Measurements from ENCODE around the gene HOXC12.

HOXC12 gene

DNA sequence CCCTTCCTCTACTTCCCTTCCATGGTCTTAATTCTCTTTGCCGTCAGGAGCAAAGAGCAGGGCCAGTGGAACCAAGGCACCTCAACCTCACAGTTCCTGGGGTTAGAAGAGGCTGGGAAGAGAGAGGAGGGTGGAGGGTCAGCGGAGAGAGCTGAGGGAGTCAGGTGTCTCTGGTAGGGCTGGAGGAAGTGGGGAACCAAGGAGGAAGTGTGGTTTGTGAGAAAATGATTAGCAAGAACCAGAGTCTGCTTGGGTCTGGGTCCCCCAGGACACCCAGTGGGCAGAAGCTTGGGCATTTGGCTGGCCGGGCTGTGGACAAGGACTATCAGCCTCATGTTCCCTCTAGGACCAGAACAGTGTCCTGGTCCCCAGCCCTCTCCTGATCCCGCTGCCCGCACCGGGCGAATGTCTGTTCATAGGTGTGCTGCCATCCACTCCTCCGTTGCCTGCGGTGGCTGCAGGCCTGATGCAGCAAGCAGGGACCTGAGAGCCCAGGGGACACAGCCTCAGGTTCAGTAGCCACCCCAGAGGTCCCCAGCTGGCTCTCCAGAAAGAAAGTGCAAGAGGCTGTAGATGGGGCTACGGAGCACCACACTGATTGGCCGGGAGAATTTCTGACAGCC is 2.3 kb downstream of the HOXC12 start:
- no peak for DNase-seq

DNA sequence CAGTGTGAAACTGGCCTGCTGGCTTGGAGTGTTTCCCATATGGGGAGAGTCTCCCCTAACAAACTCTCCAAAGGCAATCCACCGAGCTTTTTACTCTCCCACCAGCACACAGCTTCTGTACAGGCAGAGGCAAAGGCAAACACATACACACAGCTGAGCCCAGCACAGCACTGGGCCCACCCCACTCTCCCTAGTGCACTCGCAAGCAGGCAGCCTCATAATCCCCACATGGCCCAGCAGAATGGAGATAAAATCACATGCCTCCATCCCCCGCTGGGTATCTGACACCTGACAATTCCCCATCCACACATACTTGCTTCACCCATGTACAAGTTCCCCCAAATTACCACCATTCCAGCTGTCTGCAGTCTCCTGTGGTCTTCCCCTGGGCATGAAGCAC is 3.4 kb downstream of the HOXC12 start:
- DNase-seq: no peak

DNA sequence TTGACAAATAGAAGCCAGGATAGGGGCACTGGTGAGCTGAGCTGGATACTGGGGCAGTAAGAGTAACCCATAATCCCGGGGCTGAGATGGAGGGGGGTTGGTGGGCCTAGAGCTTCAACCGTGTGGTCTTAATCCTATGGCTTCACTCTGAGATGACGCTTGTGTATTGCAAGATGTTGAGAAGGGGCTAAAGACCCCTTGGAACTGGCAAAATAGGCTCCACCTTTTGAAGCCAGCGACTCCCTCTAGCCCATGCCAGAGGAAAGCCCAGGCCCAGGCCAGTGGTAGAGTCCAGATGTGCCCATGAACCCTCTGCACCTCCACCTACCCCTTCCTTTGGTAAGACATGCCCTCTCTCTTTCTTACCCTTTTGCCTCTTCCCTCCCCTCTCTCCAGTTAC is 4.6 kb downstream of the HOXC12 start:
- DNase-seq: peak; percentile 43

DNA sequence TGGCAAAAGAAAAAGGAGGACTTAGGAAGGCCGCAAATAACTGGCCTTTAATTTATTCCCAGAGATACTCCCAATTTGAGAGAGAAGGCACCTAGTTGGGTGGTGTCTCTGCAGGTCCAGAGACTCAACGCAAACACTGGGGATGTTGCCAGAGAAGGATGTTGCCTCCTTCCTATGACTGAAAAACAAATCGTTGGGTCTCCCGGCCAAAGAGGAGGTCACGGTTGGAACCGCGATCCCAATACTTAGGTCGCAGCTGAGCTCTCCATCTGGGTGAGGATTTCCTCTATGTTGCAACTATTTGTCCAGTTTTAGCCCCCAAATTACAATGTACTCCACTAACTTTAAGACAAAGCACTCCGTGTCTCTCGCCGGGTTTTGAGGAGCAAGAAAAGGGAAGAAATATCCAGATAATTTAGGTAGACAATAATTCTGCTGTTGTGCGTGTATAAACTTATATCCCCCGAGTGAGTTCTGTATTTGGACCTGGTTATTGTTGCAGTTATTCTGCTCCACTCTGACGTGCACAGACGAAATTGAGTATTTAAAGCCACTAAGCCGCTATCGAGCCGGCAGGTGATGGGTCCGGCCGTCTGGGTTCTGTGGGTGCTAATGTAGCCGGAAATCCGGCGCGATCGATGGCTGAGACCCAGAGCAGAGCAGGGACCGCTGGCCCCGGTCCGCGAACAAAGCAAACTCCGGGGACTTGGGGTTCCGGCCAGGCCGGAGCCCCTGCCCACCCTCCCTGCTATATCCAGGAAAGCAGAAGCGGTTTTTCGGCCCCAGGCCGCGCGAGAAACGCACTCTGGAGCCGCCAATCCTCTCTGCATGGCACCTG is 5.7 kb downstream of the HOXC12 start:
- no peak for DNase-seq

DNA sequence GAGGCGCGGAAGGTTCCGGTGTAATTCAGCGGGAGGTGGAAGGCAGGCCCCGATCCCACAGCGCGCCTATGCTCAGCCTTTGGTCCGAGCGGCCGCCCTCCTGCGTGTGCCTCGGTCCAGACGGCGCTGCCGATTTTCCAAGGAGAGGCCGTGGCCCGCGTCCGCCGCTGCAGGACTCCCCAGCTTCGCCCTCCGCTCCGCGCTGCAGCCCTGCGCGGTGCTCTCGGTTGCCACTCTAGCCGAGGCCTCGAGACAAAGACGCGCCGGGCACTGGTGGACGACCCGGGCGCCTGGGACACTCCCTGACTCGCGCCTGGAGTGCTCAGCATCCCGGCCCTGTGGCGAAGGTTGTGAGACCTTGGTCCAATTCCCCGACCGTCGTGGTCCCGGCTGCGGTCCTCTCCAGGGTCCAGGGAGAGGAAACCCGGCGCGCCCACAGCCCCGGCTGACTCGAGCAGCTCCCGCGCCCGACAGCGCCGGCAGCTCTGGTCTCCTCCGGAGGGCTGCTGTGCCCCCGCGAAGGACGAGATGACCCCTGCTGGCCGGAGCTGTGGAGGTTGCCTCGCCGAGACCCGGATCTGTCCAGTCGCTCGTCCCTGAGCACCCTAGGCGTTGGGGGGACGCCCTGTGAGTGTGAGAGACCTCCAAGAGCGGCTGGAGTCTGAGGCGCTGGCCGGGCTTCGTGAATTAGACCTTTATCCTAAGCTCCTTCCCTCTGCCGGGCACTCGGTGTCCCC is 6.5 kb downstream of the HOXC12 start:
- DNase-seq: no peak

DNA sequence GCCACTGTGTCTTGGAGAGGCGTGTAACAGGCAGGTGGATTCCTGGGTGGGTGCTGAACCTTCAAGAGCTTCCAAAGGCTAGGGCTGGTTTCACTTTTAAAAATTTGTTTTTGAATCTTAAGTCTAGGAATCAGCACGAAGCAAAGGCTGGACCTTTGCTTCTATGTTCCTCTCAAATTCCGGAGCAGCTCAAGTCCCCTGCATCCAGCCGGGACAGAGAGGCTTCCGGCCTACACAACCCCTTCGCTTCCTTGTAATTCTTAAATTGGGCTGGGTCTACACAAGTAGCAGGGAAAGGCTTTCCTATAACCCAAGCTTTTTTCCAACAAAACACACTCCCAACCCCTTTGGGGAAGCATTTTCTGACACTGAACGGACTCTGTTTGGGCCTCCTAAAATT is 8.3 kb downstream of the HOXC12 start:
- DNase-seq: no peak

DNA sequence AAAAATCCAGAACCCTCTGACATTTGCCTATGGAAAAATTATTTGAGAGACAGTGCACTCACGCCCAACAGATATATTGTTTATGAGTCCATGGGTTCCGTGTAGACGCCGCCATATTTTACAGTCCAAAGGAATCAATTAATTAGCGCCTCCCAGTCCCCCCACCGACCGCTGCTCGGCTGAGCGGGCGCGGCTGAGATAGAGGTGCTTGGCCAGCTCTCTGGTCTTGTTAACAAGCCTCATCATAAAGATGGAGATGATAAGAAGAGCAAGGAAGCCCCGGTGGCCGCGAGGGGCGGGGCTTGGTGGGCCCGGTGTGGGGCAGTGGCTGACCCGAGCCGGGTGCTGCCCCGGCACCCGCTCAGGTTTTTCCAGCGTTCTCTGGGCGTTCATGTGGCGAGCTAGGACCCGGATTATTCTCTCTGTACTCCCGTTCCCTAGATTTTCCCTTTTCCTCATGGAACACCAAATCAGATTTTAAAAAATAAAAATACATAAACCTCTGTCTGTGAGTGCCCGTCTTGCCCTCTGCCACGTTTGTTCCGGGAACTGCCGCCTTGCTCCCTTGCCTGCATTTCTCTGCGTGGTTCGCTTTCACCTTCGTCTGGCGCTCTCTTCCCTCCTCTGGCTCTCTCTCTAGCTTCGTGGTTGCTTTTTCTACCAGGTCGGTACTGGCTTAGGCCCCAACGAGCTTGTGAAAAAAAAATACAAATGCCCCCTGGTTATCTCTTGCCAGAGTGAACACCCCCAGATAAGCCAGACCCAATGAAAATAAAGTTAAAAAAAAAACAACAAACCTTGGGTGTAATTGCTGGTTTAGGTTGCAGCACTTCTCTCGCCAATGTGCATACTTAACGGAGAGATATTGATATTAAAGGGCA is 9.0 kb downstream of the HOXC12 start:
- DNase-seq: no peak

DNA sequence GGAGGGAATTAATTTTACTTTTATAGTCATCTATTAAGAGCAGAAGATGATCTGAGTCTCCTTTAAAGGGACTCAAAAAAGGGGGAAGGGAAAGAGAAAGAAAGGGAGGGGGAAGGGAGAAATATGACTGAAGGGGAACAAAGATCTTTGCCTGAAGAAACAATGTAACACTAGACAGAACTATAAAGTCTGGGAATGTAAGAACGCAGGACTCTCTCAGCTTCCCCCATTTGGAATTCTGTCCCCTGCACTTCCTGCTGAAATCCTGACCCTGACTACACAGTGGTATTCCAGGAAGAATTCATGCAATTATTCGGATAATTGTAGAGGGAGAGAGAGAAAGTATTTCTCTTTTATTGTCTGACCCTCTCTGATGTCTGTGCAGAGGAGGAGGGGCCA is 9.6 kb downstream of the HOXC12 start:
- no peak for DNase-seq

DNA sequence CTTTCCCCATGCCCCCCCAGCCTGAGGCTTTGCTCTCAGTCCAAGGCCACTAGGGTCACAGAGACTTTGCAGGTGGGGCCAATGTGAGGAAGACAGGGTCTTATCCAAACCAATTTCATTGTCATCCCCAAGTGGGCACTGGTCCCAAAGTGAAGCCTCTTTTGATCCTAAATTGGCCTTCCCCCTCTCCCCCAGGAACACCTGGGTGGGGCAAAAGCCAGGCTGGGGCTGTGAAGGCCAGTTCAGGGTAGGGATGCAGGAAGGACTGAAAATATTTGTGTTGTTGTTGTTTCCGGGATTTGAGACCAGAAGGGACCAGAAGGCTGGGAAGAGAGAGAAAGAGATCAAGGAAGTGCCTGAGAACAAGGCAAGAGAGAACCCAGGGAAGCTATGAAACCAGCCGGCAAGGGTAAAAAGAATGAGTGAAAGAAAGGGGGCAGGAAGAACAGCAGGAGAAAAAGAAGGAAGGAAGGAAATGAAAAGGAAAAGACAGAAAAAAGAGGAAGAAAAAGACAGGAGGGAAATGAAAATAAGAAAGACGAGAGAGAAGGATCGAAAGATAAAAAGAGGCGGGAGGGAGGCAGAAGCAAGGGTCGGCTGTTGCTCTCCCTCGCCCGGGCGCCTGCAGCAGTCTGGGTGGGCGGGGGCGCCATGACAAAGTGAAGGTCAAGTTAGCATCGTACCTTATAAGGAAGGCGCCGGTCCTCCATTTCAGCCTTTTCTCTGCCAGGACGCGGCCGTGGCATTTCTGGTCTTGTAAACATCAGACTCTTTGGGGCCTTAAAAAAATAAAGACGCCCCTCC is 10.8 kb downstream of the HOXC12 start:
- DNase-seq: no peak

DNA sequence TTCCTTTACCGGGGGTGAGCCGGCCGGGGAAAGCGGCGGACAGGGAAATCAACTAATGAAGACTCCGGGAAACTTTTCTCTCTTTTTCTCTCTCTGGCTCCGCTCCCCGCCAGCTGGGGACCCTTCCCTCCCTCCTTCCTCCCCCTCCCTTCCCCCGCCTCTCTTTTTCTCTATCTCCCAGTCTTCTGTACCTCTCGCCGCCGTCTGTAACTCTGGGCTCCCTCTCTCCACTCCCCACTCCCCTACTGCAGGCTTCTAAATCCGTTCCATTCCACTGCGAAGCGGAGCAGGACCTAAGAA is 11.3 kb downstream of the HOXC12 start:
- DNase-seq: no peak

DNA sequence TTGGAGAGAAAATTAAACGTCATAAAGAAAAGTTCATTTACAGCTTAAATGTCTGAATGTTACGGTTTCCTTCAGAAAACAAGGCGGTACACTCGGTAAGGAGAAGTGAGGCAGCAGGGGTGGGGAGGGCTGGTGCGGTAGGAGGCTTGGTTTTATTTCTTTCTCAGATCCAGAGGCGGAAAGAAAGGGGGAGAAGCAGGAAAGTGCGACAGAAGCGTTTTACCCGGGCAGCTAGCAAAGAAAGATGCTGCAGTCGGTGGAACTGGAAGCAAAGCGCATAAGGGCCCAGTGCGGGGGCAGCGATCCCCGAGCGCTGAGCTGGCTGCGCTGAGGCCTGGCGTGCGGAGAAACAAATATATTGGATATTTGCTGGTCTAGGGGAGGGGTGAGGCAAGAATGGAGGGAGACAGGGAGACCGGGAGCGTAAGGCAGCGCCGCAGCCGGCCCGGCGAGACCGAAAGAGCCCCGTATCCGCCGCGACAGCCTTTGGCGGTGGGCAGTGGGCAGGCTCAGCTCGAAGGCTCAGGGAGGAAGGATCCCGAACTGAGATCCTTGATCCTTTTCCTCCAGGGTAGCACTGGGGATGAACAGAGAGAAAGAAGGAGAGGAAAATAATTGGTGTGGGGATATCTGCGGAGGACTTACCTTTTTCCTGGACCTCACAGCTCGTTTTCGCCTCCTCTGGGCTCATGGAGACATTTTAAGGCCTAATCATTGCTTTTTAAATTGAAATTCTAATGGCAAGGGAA is 11.9 kb downstream of the HOXC12 start:
- no peak for DNase-seq

DNA sequence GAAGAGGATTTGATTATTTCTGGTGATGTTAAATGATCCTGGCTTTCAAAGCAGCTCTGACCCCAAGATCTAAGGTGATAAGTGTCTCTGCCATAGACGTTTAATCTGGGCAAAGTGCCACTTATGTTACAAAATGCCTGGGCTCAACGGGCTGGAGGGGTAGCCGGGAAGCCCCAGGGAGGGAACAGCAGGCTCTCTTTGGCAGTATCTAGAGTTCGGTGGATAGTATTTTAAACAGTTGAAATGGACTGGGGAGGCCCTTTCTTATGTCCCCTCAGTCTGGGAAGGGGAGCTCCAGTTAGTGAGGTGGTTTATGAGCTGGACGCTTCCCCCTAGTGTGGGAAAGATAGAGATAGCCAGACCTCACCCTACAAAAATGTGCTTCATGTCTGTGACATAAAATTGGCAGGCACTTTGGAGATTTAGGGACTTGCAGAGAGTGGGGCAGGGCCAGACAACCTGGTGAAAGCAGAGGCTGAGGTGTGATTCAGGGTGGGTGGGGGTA is 12.8 kb downstream of the HOXC12 start:
- DNase-seq: no peak

DNA sequence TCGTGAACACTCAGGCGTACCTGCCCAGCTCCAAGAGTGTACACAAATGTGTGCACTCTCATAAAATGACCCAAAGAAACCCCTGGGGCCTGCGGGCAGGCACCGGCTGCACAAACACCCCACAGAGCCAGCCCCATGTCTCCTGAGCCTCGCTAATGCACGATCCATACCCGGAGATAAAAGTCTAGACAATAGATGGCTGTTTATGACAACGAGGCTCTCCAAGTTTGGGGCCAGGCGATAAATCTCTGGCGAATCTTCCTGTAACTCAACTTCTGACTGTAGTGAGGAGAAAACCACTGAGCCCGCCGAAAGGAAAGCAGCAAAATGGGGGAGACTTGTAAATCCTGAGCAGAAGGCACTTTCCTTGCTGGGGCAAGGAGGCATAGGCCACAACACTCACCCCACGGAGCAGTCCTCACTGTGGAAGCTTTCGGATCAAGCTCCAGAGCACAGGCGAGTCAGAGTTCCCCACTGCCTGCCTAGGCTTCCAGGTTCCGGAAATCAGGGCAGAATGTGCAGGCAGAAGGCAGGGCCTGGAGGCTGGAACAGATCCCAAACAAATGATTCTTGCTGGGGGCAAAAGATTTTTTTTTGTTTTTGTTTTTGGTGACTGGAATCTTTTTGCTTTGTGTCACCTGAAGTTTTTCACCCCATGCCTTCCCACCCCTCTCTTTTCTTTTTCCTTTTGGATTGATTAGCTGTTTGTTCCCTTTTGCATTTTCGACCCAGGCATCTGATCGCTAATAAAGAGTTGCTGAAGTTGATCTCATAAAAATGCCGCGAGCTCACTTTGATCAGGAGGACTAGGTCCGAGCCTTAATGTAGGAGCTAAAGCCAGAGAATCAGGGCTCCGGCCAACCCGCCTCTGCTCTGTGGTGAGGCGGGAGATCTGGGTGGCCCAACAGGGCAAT is 13.8 kb downstream of the HOXC12 start:
- no peak for DNase-seq

DNA sequence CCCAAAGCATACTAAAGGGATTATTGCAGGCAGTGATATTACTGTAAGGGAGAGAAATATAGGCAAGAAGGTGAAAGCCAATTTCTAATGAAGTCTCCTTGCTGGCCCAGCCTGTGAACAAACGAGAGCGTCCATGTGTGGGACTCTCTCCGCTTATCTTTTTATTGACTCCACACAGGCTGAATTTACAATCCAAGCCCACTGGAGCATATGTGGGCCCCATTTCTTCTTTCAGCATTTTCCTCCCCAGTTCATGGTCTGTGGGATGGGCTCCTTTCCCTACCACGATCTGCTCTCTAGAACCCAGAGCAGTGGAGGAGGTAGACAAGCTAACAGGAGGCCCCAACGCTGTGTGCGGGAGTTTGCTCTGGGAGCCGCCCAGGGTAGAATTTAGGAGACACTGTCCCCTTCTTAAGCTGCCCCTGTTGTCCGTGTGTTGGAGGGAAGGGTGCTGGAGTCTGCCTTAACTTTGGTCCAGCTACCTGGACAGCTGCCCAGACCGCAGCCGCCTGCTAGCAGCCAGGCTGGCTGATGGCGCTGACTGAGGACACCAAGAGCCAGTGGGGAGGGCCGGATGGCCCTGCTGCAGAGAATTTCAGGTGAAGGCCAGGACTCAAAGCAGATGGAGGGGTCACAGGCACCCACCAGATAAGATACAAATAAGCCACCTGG is 15.0 kb downstream of the HOXC12 start:
- DNase-seq: no peak

DNA sequence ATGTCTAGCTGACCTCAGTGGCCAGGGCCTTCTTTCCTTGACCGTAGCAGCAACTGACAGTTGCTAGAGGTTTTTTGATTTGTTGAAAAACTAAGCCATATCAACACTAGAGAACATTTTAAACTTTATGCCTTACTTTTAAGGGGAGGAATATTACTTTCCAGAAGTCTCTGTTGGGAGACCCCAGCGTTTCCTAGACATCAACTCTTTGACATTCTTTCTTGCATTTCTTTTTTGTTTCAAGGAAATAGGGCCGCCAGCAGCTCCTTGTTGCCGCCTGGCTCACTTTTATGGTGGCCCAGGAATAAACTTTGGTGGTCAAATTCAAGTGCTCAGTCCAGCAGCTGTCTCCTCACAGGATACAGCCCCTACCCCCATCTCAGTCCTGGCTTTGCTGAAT is 15.7 kb downstream of the HOXC12 start:
- DNase-seq: no peak

DNA sequence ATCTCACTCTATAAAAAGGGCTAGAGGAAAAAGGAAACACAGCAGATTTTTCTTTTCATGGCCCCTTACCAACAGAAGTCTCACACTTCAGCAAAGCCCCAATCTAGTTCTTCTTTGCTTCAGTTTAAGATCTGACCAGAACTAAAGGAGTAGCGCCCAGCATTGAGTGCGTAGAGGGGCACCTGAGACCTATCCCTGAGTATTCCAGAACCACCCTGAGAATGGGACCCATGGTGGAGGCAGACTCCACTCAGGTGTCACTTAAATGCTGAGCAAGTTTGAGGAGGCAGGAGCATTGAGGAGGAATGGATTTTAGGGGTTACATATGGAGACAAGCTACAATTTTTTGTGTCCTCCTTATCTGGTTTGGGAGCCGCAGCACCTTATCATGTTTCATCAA is 16.4 kb downstream of the HOXC12 start:
- DNase-seq: no peak

DNA sequence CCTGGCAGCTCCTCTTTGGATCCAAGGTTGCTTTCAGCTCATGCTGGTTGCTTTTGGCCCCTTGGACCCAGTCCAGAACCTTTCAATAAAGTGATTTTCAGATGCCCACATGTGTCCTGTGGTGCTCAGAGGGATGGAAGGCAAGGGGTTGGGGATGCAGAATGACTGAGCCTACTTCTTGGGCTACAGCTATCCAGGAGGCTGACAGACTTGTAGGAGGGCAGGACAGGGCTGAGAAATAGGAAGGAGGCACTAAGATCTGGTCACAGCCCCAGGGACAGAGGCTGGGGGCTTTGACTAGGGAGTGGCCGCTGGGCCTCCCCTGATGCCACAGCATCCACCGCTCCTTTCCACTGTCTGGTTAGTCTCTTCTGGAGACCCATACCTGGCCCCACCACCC is 17.0 kb downstream of the HOXC12 start:
- no peak for DNase-seq

DNA sequence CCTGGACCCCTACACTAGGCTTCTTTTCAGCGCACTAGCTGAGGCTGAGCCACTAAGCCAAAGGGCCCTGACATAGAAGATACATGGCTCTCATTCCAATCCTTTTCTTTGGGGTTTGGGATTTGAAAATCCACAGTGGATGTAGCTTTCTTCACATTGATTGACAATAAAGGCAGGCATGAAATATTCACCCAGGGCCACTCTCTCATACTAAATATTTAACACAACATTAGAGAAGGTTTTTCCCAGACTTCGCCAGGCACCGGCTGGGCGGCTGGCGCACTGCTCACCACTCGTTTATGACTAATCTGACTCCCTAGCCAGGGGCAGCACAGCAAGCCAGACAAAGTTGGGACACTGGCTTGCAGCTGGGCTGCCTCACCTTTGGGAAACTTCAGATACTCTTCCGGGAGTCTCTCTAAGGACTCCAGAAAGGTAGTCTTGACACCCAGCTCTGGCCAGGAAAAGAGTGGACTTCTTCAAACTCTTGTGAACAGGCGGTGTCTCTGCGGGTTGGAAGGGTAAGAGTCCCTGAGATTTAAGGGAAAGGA is 17.5 kb downstream of the HOXC12 start:
- no peak for DNase-seq

DNA sequence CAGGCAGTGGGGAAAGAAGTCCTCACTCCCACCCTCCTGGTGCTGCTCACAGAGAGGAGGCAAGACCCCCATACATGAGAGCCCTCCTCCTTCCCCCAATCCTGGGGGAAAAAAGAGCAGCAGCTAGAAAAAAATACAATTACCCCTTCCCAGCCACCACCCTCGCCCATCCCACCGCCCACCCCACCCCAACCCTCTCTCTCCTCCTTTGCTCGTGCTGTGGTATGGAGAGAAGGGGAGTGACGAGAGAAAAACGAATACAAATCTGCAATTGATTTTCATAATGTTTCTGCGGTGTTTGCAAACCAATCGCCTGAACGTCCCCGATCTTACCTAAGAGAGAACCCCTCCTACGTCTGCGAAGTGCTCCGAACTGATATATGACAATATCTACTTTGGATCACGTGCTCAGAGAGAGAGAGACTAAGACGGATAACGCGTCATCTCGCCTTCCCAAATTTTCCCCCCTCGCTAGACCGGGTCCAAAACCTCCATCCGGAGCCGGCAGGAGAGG is 18.1 kb downstream of the HOXC12 start, which contains the start of gene HOXC11:
Gene HOXC11 (plus strand): TSS at position 405 of the 514 bp plus-strand sequence. CDS start 116 bp downstream, outside the sequence.
- no peak for DNase-seq
